K562 (cell line): Measurements from ENCODE around the gene CD4. TPM values are rescaled to one million over a fixed set of nuclear protein-coding genes. Genes with fewer than 3 reads are reported as not detected.
A peak's percentile ranks its signal among the peaks of the same experiment; 100 is the strongest.

ENCODE experiments used
- CBFA2T3 ChIP-seq: fragments of 450-650 bp; IDR thresholded peaks from 2 replicates; pipeline ENCODE4 v1.6.1; 2017
- CREB3L1 ChIP-seq: fragments of 450-650 bp; IDR thresholded peaks from 2 replicates; pipeline ENCODE4 v1.6.1; 2014; ENCODE audit warnings: low read depth, mild to moderate bottlenecking, moderate library complexity, borderline replicate concordance
- CTBP1 ChIP-seq: fragments of 450-650 bp; IDR thresholded peaks from 2 replicates; pipeline ENCODE4 v1.6.1; 2016; ENCODE audit warnings: borderline replicate concordance
- FOXK2 ChIP-seq, 2 experiments: fragments of 450-650 bp; IDR thresholded peaks in 1 of 2; conservative IDR thresholded peaks in 1 of 2; 2 replicates each; pipeline ENCODE4 v1.6.1; 2016; ENCODE audit warnings: low read depth in 2 of 2, mild to moderate bottlenecking in 1 of 2
- HDAC2 ChIP-seq: fragments of 450-650 bp; IDR thresholded peaks from 2 replicates; pipeline ENCODE4 v1.6.1; 2016; ENCODE audit warnings: mild to moderate bottlenecking
- HOXB6 ChIP-seq: fragments of 250-450 bp; sonication (Bioruptor Pico); IDR thresholded peaks from 2 replicates; pipeline ENCODE4 v1.5.1; 2022; ENCODE audit warnings: mild to moderate bottlenecking, borderline replicate concordance
- JUND ChIP-seq, 2 experiments: IDR thresholded peaks; 2 replicates in 1 of 2; 3 replicates in 1 of 2; pipeline ENCODE4 v1.6.1; 2011; ENCODE audit warnings: borderline replicate concordance in 2 of 2, low read depth in 2 of 2, low read length in 2 of 2, improper control_type of control experiment in 1 of 2, missing biosample characterization in 1 of 2, missing genetic modification characterization in 1 of 2, missing genetic modification reagents in 1 of 2
- MYC ChIP-seq, 2 experiments: fragments of 250-450 bp in 1 of 2; sonication (Bioruptor Pico) in 1 of 2; IDR thresholded peaks; 2 replicates each; pipeline versions ENCODE4 v1.5.1 to v1.6.1; 2012 to 2021; ENCODE audit warnings: low read depth in 2 of 2, borderline replicate concordance in 1 of 2, improper control_type of control experiment in 1 of 2, low read length in 1 of 2, mild to moderate bottlenecking in 1 of 2, moderate library complexity in 1 of 2
- NFATC3 ChIP-seq: fragments of 450-650 bp; IDR thresholded peaks from 2 replicates; pipeline ENCODE4 v1.6.1; 2017; ENCODE audit warnings: mild to moderate bottlenecking
- NR2C1 ChIP-seq, 2 experiments: fragments of 450-650 bp; IDR thresholded peaks; 2 replicates each; pipeline ENCODE4 v1.6.1; 2017; ENCODE audit warnings: mild to moderate bottlenecking in 2 of 2, antibody characterized with exemption in 1 of 2, inconsistent platforms in 1 of 2, missing compliant biosample characterization in 1 of 2, missing genetic modification characterization in 1 of 2
- SMAD4 ChIP-seq: fragments of 250-450 bp; sonication (Bioruptor Pico); conservative IDR thresholded peaks from 2 replicates; pipeline ENCODE4 v1.8.0; 2021; ENCODE audit warnings: inconsistent platforms, mild to moderate bottlenecking, moderate library complexity
- SMARCE1 ChIP-seq: fragments of 450-650 bp; IDR thresholded peaks from 2 replicates; pipeline ENCODE4 v1.7.1; 2016; ENCODE audit warnings: mild to moderate bottlenecking
- TAL1 ChIP-seq: fragments of 450-650 bp; IDR thresholded peaks from 2 replicates; pipeline ENCODE4 v1.6.1; 2016; ENCODE audit warnings: mild to moderate bottlenecking
- TRIM25 ChIP-seq: fragments of 450-650 bp; IDR thresholded peaks from 2 replicates; pipeline ENCODE4 v1.7.0; 2016; ENCODE audit warnings: borderline replicate concordance
- ZNF639 ChIP-seq, 2 experiments: fragments of 200-800 bp in 1 of 2; sonication (Bioruptor generic) in 1 of 2; sonication (generic) in 1 of 2; formaldehyde crosslinking in 1 of 2; IDR thresholded peaks in 1 of 2; conservative IDR thresholded peaks in 1 of 2; 2 replicates each; pipeline versions ENCODE4 v1.5.0 to v1.6.1; 2016 to 2020; ENCODE audit warnings: missing compliant biosample characterization in 1 of 2, missing genetic modification characterization in 1 of 2, missing genetic modification reagents in 1 of 2
- ZNF766 ChIP-seq: fragments of 200-800 bp; sonication (Bioruptor generic); conservative IDR thresholded peaks from 2 replicates; pipeline ENCODE4 v1.6.1; 2016; ENCODE audit warnings: missing genetic modification characterization, missing compliant biosample characterization
- ZNF785 ChIP-seq: fragments of 250-450 bp; sonication (Bioruptor Pico); IDR thresholded peaks from 2 replicates; pipeline ENCODE4 v1.4.0; 2020; ENCODE audit warnings: mild to moderate bottlenecking
- polyA plus RNA-seq, 8 experiments: library from polyadenylated mRNA; depleted of rRNA in 4 of 8; stranded (reverse) in 5 of 8; unstranded in 3 of 8; fragments of >200 nt; fragmentation: Nextera tagmentation in 2 of 8; fragmentation: Illumina TruSeq in 1 of 8; extraction: Ambion mirVana in 2 of 8; extraction: Trizol in 1 of 8; gene quantifications; 2 replicates each; pipeline versions ENCODE4 v1.2.1 to v1.2.3, GENCODE V29; 2011 to 2014; ENCODE audit warnings: inconsistent platforms in 1 of 8, missing spikeins in 1 of 8
- total RNA-seq, 7 experiments: library from RNA; depleted of rRNA in 6 of 7; stranded (reverse); fragments of >200 nt in 6 of 7; fragmentation: Illumina TruSeq in 2 of 7; extraction: Trizol in 2 of 7; gene quantifications; 2 replicates each; pipeline versions ENCODE4 v1.2.1 to v1.2.3, GENCODE V29; 2011 to 2021; ENCODE audit warnings: low replicate concordance in 1 of 7

The CD4 gene
- total and polyA plus RNA-seq, 9 of the 15 experiments (the other 6 are each of a cell fraction or from before 2014, with no cell fraction given) = 0.06 to 0.27 (median 0.09) TPM; not detected in 5

GRCh38 chr12:6765048-6765633, 24.2 kb upstream of the CD4 start (continued):
- peak; percentile 44; the same call in 1 of the 2 replicates for TF ChIP-seq TRIM25
- TF ChIP-seq NFATC3 = 0 out of 2 replicates have a peak, but pooled peaks have one; percentile 32
- peak; percentile 99 for TF ChIP-seq TAL1
- no peak for TF ChIP-seq HOXB6
- TF ChIP-seq SMARCE1 = peak; percentile 98
- peak; percentile 39; the same call in 1 of the 2 replicates for TF ChIP-seq MYC (IDR thresholded peaks at IDR 0.05; ENCODE audit: low read depth, low read length)
- TF ChIP-seq MYC (CRISPR knock-in tag; IDR thresholded peaks at IDR 0.05; ENCODE audit: borderline replicate concordance, low read depth) = no peak
- TF ChIP-seq CREB3L1 = no peak
- TF ChIP-seq FOXK2 (conservative IDR thresholded peaks at IDR 0.05 in 1 of 2, IDR thresholded peaks at IDR 0.05 in 1 of 2; ENCODE audit: low read depth in 2 of 2) = peak; percentile 33 to 44; a peak in 1 of 4 replicates
- peak; percentile 47; the same call in 1 of the 2 replicates for TF ChIP-seq ZNF766 (CRISPR knock-in tag)
- TF ChIP-seq JUND (IDR thresholded peaks at IDR 0.05; ENCODE audit: borderline replicate concordance, low read depth, low read length) = peak; percentile 58; the same call in 1 of the 2 replicates
- no peak; the same call in 2 of the 3 replicates for TF ChIP-seq JUND (tag; IDR thresholded peaks at IDR 0.05; ENCODE audit: borderline replicate concordance, low read depth, low read length)
- TF ChIP-seq ZNF785 = no peak
- TF ChIP-seq CBFA2T3 = peak; percentile 99
- TF ChIP-seq NR2C1 (IDR thresholded peaks at IDR 0.05) = peak; percentile 84
- TF ChIP-seq NR2C1 (tag; IDR thresholded peaks at IDR 0.05) = peak; percentile 59
- peak; percentile 93 for TF ChIP-seq SMAD4
- TF ChIP-seq HDAC2 = peak; percentile 96
- TF ChIP-seq ZNF639 (CRISPR knock-in tag; conservative IDR thresholded peaks at IDR 0.05 in 1 of 2, IDR thresholded peaks at IDR 0.05 in 1 of 2) = no peak
- TF ChIP-seq CTBP1 = peak; percentile 68
